BE2C (cell line): Measurements from ENCODE around the gene LMO1.

Experiments used
- DNase-seq: peaks from one replicate; pipeline ENCODE4 v3.0.0-alpha.2; 2020
- H3K27me3 ChIP-seq: fragments of 250-450 bp; sonication (Bioruptor Pico); 2 replicates; pipeline ENCODE4 v1.5.1; 2020; ENCODE audit warnings: mild to moderate bottlenecking
- H3K36me3 ChIP-seq: fragments of 250-450 bp; sonication (Bioruptor Pico); 2 replicates; pipeline ENCODE4 v1.5.1; 2020; ENCODE audit warnings: mild to moderate bottlenecking
- H3K4me1 ChIP-seq: fragments of 250-450 bp; sonication (Bioruptor Pico); 2 replicates; pipeline ENCODE4 v1.5.1; 2020
- H3K4me3 ChIP-seq: 2 replicates; pipeline ENCODE4 v1.5.1; 2011; ENCODE audit warnings: low read depth, low read length
- H3K9me3 ChIP-seq: fragments of 250-450 bp; sonication (Bioruptor Pico); 2 replicates; pipeline ENCODE4 v1.5.1; 2020
- CTCF ChIP-seq: IDR thresholded peaks from 2 replicates; pipeline ENCODE4 v1.5.1; 2012; ENCODE audit warnings: mild to moderate bottlenecking, low read depth, low read length

Gene LMO1

GRCh38 chr11:8258784-8259183 lies 4.9 kb downstream of the LMO1 start:
- Histone ChIP-seq H3K36me3 (no peaks in the 10 kb centered on the region), H3K4me3 (no peak overlapping the region), H3K9me3 (no peaks in the 10 kb centered on the region), H3K27me3 (peaks cover 7% of the 10 kb centered on the region), H3K4me1 (no peaks in the 10 kb centered on the region)
- DNase-seq = no peak
- TF ChIP-seq CTCF = no peak

GRCh38 chr11:8258289-8258688 lies 5.4 kb downstream of the LMO1 start:
- Histone ChIP-seq H3K4me3 (no peak overlapping the region), H3K4me1 (no peaks in the 10 kb centered on the region), H3K27me3 (peaks cover 7% of the 10 kb centered on the region), H3K9me3 (no peaks in the 10 kb centered on the region), H3K36me3 (no peaks in the 10 kb centered on the region)
- DNase-seq = no peak
- no peak for TF ChIP-seq CTCF

GRCh38 chr11:8257003-8257664 lies 6.5 kb downstream of the LMO1 start:
- Histone ChIP-seq H3K4me3 (no peak overlapping the region), H3K36me3 (no peaks in the 10 kb centered on the region), H3K4me1 (no peaks in the 10 kb centered on the region), H3K9me3 (no peaks in the 10 kb centered on the region), H3K27me3 (peaks cover 1% of the 10 kb centered on the region)
- TF ChIP-seq CTCF = no peak
- no peak for DNase-seq

- TF ChIP-seq CTCF = no peak
- Histone ChIP-seq H3K4me1 (no peaks in the 10 kb centered on the region), H3K36me3 (no peaks in the 10 kb centered on the region), H3K27me3 (no peaks in the 10 kb centered on the region), H3K9me3 (no peaks in the 10 kb centered on the region), H3K4me3 (no peak overlapping the region)
- DNase-seq = no peak
These were observed 7.2 kb downstream of the LMO1 start for GRCh38 chr11:8256271-8257002.

- no peaks in the 10 kb centered on the region for H3K36me3 ChIP-seq
- H3K4me1 ChIP-seq = no peaks in the 10 kb centered on the region
- H3K4me3 ChIP-seq = no peak overlapping the region
- H3K9me3 ChIP-seq = no peaks in the 10 kb centered on the region
- TF ChIP-seq CTCF = no peak
- DNase-seq = no peak
- no peaks in the 10 kb centered on the region for H3K27me3 ChIP-seq
These were observed 10.1 kb downstream of the LMO1 start for GRCh38 chr11:8253566-8253965.

- Histone ChIP-seq H3K27me3 (no peaks in the 10 kb centered on the region), H3K36me3 (no peaks in the 10 kb centered on the region), H3K9me3 (no peaks in the 10 kb centered on the region), H3K4me3 (no peak overlapping the region), H3K4me1 (no peaks in the 10 kb centered on the region)
- TF ChIP-seq CTCF = no peak
- DNase-seq = no peak
These were observed 10.7 kb downstream of the LMO1 start for GRCh38 chr11:8252946-8253345.
